NT2/D1 (cell line): ENCODE results near the gene SHISAL1.

Source experiments
- SUZ12 ChIP-seq: IDR thresholded peaks from 2 replicates; pipeline ENCODE4 v1.6.1; 2011; ENCODE audit not compliant: insufficient read length, insufficient read depth; ENCODE audit errors: extremely low read depth
- ZNF274 ChIP-seq: IDR thresholded peaks from 2 replicates; pipeline ENCODE4 v1.6.1; 2011; ENCODE audit warnings: mild to moderate bottlenecking, low read depth, low read length

DNA sequence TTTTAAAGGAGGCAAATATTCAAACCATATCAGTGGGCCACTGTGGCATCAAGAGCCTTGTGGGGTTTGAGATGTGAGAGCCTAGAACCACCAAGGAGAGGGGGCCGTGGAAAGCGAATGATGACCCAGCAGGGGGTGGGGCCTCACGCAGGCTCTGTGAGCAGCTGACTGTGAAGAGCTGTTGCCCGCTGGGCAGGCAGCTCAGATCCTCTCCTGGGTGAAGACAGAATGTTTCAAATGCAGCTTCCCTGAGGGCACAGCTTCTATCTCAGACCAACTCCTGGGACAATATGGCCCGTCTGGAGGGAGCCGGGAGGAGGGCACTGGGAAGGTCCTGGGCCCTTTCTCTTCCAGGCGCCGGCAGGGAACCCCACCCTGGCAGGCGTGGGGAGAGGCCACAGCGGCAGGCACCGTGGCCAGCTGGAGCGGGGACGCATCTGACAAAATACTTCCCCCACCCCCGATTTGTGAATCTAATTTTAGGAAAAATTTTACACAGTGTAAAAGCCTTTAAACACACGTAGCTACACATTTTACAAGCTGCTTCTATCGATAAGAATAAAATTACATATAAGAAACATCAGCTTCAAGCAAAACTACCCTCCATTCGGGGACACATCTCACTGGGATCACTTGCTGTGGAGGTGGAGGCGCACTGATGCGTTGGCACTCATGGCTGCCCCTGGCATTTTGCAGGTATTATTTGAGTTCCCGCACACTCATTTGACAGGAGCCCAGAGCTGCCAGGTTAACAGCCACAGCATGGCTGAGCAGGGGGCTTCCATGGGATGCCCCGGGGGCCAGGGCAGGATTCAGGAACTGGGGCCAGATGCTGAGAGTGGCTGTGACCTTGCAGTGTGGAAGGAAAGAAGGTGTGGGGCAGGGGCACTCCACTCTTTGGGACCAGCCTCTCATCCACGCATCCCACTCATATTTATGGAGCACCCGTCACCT is 91.7 kb downstream of the SHISAL1 start:
- no peak for TF ChIP-seq ZNF274
- no peak for TF ChIP-seq SUZ12
